ENCODE results near the gene TRMT1. TPM values are rescaled to one million over a fixed set of nuclear protein-coding genes. Genes with fewer than 3 reads are reported as not detected.

Gene TRMT1
- total RNA-seq, 2 experiments from 2014 or later = 85.0 to 95.7 TPM

DNA sequence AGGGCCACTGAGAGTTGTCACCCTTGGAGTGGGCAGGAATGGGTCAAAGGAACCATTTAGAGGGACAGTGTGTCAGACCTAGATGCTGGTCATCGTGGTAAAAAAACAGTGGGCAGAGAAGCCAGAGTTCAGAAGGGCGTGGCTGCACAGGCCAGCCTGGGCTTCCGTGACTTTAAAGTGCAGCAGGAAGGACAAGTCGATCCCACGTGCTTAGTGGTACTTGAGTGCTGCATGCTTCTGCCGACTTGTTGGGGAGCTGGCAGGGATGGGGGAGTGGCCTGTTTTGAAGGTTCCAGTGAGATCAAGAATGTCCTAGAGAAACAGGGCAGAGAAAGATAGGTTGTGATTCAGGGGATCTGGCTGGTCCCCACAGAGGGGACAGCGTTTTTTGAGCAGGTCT is 30.9 kb downstream of the TRMT1 start:
- no peaks in the 10 kb centered on the region for H3K27me3 Mint-ChIP-seq

DNA sequence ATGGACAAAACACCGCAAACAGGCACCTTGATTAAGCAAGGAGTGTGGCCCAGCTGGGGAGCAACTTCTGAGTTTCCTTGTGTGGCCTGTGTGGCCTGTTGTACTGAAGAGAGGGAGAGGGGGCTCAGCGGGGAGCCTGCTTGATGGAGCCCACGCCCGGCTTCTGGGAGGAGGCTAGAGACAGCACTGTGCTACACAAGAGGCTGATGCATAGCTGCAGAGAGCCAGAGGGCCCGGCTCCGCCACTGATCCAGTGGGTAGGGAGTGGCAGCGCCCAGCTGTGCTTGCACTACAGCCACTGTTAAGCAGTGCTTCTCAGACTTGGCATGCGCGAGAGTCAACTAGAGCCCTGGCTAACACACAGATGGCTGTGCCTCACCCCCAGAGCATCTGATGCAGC is 32.9 kb downstream of the TRMT1 start:
- TF ChIP-seq, protein P1, sequence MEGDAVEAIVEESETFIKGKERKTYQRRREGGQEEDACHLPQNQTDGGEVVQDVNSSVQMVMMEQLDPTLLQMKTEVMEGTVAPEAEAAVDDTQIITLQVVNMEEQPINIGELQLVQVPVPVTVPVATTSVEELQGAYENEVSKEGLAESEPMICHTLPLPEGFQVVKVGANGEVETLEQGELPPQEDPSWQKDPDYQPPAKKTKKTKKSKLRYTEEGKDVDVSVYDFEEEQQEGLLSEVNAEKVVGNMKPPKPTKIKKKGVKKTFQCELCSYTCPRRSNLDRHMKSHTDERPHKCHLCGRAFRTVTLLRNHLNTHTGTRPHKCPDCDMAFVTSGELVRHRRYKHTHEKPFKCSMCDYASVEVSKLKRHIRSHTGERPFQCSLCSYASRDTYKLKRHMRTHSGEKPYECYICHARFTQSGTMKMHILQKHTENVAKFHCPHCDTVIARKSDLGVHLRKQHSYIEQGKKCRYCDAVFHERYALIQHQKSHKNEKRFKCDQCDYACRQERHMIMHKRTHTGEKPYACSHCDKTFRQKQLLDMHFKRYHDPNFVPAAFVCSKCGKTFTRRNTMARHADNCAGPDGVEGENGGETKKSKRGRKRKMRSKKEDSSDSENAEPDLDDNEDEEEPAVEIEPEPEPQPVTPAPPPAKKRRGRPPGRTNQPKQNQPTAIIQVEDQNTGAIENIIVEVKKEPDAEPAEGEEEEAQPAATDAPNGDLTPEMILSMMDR (IDR thresholded peaks at IDR 0.05) = no peak
- H3K27ac Mint-ChIP-seq = no peak overlapping the region
- DNase-seq = no peak
- ATAC-seq = no peak
- no peaks in the 10 kb centered on the region for H3K9me3 Mint-ChIP-seq
- H3K4me1 Mint-ChIP-seq (ENCODE audit: low read depth) = no peaks in the 10 kb centered on the region
- no peak overlapping the region for H3K4me3 Mint-ChIP-seq
- intact Hi-C loops (cut with micrococcal nuclease) = no loop called here
- ChIA-PET POLR2A (no interaction called here), CTCF (interaction anchor here (1.2 to 4.7 kb wide), 4 partner anchors 11 to 119 kb away, joined by 3 to 29 read pairs (median 16); no protein-coding TSS in a partner anchor)
- H3K27me3 Mint-ChIP-seq = no peaks in the 10 kb centered on the region
- no peaks in the 10 kb centered on the region for H3K36me3 Mint-ChIP-seq (ENCODE audit: low read depth)

More for the DNA sequence above, 30.9 kb downstream of the TRMT1 start:
- ChIA-PET POLR2A (no interaction called here), CTCF (interaction anchor here (0.6 to 4.7 kb wide), 5 partner anchors 9 to 120 kb away, joined by 3 to 29 read pairs (median 13); no protein-coding TSS in a partner anchor)
- TF ChIP-seq, protein P1 (IDR thresholded peaks at IDR 0.05) = no peak
- ATAC-seq = no peak
- Mint-ChIP-seq H3K36me3 (ENCODE audit: low read depth) (no peaks in the 10 kb centered on the region), H3K9me3 (no peaks in the 10 kb centered on the region), H3K27ac (no peak overlapping the region), H3K4me3 (no peak overlapping the region), H3K4me1 (ENCODE audit: low read depth) (no peaks in the 10 kb centered on the region)
- intact Hi-C loops (cut with micrococcal nuclease) = no loop called here
- no peak for DNase-seq

DNA sequence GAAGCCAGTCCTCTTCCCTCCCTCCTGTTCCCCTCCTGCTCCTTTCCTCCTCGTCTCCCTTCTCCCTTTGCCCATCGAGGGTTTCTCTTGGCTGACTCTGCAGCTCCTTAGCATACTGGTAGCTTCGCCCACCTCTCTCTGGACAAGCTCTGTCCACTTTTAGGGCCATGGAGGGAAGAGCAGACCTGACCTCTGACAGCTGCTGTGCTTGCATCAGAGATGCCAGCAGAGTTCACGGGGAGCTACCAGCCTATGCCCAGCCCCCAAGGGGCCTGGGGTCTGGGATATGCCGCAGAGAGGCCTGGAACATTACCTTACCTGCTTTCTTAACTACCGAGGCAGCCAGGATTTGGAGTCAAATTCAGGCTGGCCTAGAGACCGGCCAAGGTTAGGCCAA is 33.5 kb downstream of the TRMT1 start:
- intact Hi-C loops (cut with micrococcal nuclease) = no loop called here
- H3K4me1 Mint-ChIP-seq (ENCODE audit: low read depth) = no peaks in the 10 kb centered on the region
- TF ChIP-seq, protein P1 (IDR thresholded peaks at IDR 0.05) = no peak
- H3K36me3 Mint-ChIP-seq (ENCODE audit: low read depth) = no peaks in the 10 kb centered on the region
- DNase-seq = no peak
- ATAC-seq = no peak
- no peak overlapping the region for H3K27ac Mint-ChIP-seq
- ChIA-PET CTCF (interaction anchor here (0.6 to 4.7 kb wide), 5 partner anchors 21 to 254 kb away, joined by 3 to 29 read pairs (median 3); no protein-coding TSS in a partner anchor), POLR2A (no interaction called here)
- no peaks in the 10 kb centered on the region for H3K27me3 Mint-ChIP-seq
- H3K4me3 Mint-ChIP-seq = no peak overlapping the region
- H3K9me3 Mint-ChIP-seq = no peaks in the 10 kb centered on the region

DNA sequence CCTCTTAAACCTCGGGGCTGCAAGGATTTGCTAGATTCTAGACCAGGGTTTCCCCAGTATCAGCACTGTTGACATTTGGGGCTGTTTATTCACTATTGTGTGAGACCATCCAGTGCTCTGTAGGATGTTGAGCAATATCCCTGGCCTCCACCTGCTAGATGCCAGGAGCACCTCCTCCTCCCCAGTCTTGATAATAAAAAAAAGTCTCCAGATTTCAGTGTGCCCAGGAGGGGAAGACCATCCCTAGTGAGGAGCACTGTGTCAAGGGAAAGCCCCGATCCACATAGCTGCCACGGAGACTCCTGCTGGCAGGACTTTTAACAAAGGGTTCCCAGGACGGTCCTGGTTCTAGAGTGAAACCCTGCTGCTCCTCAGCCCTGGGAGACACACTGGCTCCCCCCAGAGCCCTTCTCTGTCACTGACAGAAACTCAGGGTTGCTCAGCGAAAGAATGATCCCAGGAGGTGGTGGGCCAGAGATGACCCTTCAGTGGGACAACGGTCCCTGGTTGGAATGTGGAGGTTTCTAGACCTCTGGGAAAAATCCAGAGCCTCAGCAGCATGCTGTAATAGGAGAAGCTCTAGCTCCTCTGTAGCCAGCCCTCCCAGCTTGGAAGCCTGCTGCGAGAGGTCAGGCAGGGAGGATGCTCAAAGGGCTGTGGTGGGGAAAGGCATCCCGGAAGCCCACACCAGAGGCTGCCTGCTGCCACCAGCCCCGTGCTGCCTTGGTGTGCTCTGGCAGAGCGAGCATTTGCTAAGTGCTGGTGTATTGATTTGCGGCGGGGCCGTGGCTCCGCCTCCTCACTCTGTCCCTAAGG is 34.1 kb downstream of the TRMT1 start:
- CTCF ChIA-PET = interaction anchor here (0.6 to 4.7 kb wide), 4 partner anchors 21 to 254 kb away, joined by 3 to 29 read pairs (median 4); no protein-coding TSS in a partner anchor
- intact Hi-C loops (cut with micrococcal nuclease) = no loop called here
- ATAC-seq (no peak), DNase-seq (no peak)
- POLR2A ChIA-PET = no interaction called here
- Mint-ChIP-seq H3K27me3 (no peaks in the 10 kb centered on the region), H3K4me3 (no peak overlapping the region), H3K9me3 (no peaks in the 10 kb centered on the region), H3K36me3 (ENCODE audit: low read depth) (no peaks in the 10 kb centered on the region), H3K4me1 (ENCODE audit: low read depth) (no peaks in the 10 kb centered on the region), H3K27ac (no peak overlapping the region)
- TF ChIP-seq, protein P1 (IDR thresholded peaks at IDR 0.05) = no peak

DNA sequence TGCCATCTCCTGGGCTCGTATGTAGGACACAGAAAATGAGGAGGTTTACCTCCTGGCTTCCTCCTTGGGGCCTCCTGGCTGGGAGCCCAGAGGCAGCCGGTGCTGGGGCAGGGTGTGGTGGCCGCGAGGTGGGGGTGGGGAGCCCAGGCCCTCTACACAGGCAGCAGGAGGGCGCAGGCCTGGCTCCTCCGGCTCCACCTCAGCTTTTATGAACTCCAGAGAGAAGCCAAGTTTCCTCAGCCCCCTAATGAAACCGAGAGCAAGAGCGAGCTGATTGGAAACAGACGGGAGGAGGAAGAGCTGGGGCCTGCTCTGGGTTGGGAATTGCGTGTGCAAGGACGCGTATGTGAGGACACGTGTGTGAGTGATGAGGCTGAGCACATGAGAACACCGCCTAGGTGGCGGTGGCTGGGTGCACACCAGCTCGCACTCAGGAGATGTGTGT is 37.0 kb downstream of the TRMT1 start:
- CTCF ChIA-PET = interaction anchor here (0.9 to 1.7 kb wide), 6 partner anchors 15 to 115 kb away, joined by 3 to 5 read pairs (median 3); no protein-coding TSS in a partner anchor
- Mint-ChIP-seq H3K27ac (no peak overlapping the region), H3K9me3 (no peaks in the 10 kb centered on the region), H3K27me3 (no peaks in the 10 kb centered on the region), H3K4me3 (no peak overlapping the region), H3K4me1 (ENCODE audit: low read depth) (no peaks in the 10 kb centered on the region), H3K36me3 (ENCODE audit: low read depth) (no peaks in the 10 kb centered on the region)
- TF ChIP-seq, protein P1 (IDR thresholded peaks at IDR 0.05) = no peak
- no peak for DNase-seq
- intact Hi-C loops (cut with micrococcal nuclease) = no loop called here
- POLR2A ChIA-PET = no interaction called here
- no peak for ATAC-seq
